Endodermal cell (in vitro differentiated cells): Measurements from ENCODE around the gene GLRX3. TPM values are rescaled to one million over a fixed set of nuclear protein-coding genes. Genes with fewer than 3 reads are reported as not detected.

Experiments used
- DNase-seq: peaks from one replicate; pipeline ENCODE4 v3.0.0-alpha.2; 2017
- H3K27ac ChIP-seq: 2 replicates; pipeline ENCODE4 v1.5.1; 2013; ENCODE audit warnings: mild to moderate bottlenecking, low read depth, low read length, moderate library complexity
- H3K27me3 ChIP-seq: 2 replicates; pipeline ENCODE4 v1.6.1; 2013; ENCODE audit warnings: mild to moderate bottlenecking, low read length, moderate library complexity; ENCODE audit not compliant: insufficient read depth, control insufficient read depth, poor library complexity, severe bottlenecking
- H3K36me3 ChIP-seq: 2 replicates; pipeline ENCODE4 v1.7.0; 2013; ENCODE audit warnings: mild to moderate bottlenecking, low read length, moderate library complexity; ENCODE audit not compliant: control insufficient read depth, insufficient read depth
- H3K4me1 ChIP-seq: one replicate; pipeline ENCODE4 v1.7.0; 2013; ENCODE audit warnings: low read length; ENCODE audit not compliant: control insufficient read depth, insufficient read depth
- H3K4me3 ChIP-seq: 2 replicates; pipeline ENCODE4 v1.5.1; 2013; ENCODE audit warnings: mild to moderate bottlenecking, low read length, moderate library complexity
- H3K9ac ChIP-seq: 2 replicates; pipeline ENCODE4 v1.6.1; 2013; ENCODE audit warnings: mild to moderate bottlenecking, low read length, moderate library complexity; ENCODE audit not compliant: poor library complexity, severe bottlenecking; ENCODE audit errors: extremely low read depth
- H3K9me3 ChIP-seq: 2 replicates; pipeline ENCODE4 v1.6.1; 2013; ENCODE audit warnings: mild to moderate bottlenecking, low read length, moderate library complexity; ENCODE audit not compliant: control insufficient read depth
- H3K27ac Mint-ChIP-seq: 2 replicates; pipeline ENCODE4 v1.8.0; 2020; ENCODE audit warnings: mixed read lengths
- H3K27me3 Mint-ChIP-seq: 2 replicates; pipeline ENCODE4 v1.8.0; 2021; ENCODE audit warnings: mild to moderate bottlenecking, mixed read lengths; ENCODE audit not compliant: insufficient read depth
- H3K36me3 Mint-ChIP-seq: 2 replicates; pipeline ENCODE4 v1.8.0; 2020; ENCODE audit warnings: low read depth, mixed read lengths
- H3K4me1 Mint-ChIP-seq: 2 replicates; pipeline ENCODE4 v1.8.0; 2020; ENCODE audit warnings: mixed read lengths
- H3K4me3 Mint-ChIP-seq: 2 replicates; pipeline ENCODE4 v1.8.0; 2020; ENCODE audit warnings: mild to moderate bottlenecking, moderate library complexity, mixed read lengths
- H3K9me3 Mint-ChIP-seq: 2 replicates; pipeline ENCODE4 v1.8.0; 2020; ENCODE audit warnings: mild to moderate bottlenecking, mixed read lengths
- WGBS, 2 experiments: methylation state at CpG; one replicate each; pipeline versions ENCODE4 v1.1.5 to v1.1.7; 2013; ENCODE audit warnings: missing lambda C conversion rate in 2 of 2, mixed read lengths in 1 of 2; ENCODE audit not compliant: insufficient coverage in 1 of 2, insufficient read length in 1 of 2; 5-methylcytosine and 5-hydroxymethylcytosine counted together
- total RNA-seq, 2 donors: library from RNA; stranded (reverse); fragmentation: NEBNext Ultra II Directional in 1 of 2; extraction: Animal tissue kit (Norgen Biotek cat#: 25700) in 1 of 2; gene quantifications; 2 replicates in 1 of 2; 3 replicates in 1 of 2; pipeline ENCODE4 v1.2.1, GENCODE V29; 2021
- TF ChIP-seq, protein P1 (sequence below): fragments of 200-600 bp; sonication (generic); conservative IDR thresholded peaks from 2 replicates; pipeline ENCODE4 v1.5.0; 2021; ENCODE audit warnings: antibody characterized with exemption, mild to moderate bottlenecking

The GLRX3 gene
- total RNA-seq, 2 donors from 2014 or later = 119 to 123 TPM

DNA sequence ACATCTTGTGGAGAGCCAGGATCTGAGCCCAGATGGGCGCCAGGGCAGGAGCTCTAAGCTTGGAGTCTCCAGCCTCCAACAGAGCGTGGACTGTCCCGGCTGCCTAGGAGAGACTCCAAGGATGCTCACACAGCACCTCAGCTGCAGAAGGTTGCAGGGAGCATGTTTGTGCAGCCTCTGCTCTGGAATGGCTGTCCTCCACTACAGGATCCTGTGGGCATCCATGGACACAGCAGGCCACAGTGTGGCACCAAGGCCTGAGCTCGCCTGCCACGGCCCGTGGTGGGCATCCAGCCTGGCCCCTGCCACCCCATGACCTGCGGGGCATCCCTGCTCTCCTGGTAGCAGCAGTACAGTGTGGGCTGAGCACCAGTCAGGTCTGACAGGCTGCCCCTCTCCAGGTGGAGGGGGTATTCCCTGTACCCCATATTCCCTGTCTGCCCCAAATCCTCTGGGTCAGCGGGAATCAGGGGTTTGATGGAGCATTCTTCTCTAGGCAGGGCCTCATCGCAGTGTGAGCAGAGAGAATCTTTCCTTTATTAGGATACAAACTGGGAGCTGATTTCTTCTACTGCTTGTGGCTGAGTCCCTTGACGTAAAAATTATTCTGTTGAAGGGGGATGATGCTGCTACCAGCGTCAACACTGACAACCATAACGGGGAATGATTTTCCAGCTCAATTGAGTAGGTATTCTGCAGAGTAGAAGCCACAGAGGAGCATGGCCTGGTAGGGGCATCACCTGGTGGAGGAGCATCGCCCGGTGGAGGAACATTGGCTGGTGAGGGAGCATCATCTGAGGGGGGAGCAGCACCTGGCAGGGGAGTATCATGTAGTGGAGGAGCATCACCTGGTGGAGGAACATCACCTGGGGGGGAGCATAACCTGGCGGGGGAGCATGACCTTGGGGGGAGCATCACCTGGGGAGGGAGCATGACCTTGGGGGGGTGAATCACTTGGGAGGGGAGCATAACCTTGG lies 60.6 kb downstream of the GLRX3 start:
- Mint-ChIP-seq H3K27ac (no peak overlapping the region), H3K27me3 (peaks cover 3% of the 10 kb centered on the region), H3K4me1 (peaks cover 2% of the 10 kb centered on the region), H3K9me3 (no peaks in the 10 kb centered on the region), H3K36me3 (no peaks in the 10 kb centered on the region), H3K4me3 (no peak overlapping the region)
- no peak overlapping the region for H3K9ac ChIP-seq
- no peak for DNase-seq
- H3K4me1 ChIP-seq = no peaks in the 10 kb centered on the region
- H3K27me3 ChIP-seq = no peaks in the 10 kb centered on the region
- no peak overlapping the region for H3K27ac ChIP-seq
- WGBS, 2 experiments = 91 to 92% methylated on average over 8 to 15 of the region's 15 CpGs
- H3K9me3 ChIP-seq = no peaks in the 10 kb centered on the region
- H3K4me3 ChIP-seq = no peak overlapping the region
- no peaks in the 10 kb centered on the region for H3K36me3 ChIP-seq
- TF ChIP-seq, protein P1, sequence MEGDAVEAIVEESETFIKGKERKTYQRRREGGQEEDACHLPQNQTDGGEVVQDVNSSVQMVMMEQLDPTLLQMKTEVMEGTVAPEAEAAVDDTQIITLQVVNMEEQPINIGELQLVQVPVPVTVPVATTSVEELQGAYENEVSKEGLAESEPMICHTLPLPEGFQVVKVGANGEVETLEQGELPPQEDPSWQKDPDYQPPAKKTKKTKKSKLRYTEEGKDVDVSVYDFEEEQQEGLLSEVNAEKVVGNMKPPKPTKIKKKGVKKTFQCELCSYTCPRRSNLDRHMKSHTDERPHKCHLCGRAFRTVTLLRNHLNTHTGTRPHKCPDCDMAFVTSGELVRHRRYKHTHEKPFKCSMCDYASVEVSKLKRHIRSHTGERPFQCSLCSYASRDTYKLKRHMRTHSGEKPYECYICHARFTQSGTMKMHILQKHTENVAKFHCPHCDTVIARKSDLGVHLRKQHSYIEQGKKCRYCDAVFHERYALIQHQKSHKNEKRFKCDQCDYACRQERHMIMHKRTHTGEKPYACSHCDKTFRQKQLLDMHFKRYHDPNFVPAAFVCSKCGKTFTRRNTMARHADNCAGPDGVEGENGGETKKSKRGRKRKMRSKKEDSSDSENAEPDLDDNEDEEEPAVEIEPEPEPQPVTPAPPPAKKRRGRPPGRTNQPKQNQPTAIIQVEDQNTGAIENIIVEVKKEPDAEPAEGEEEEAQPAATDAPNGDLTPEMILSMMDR = no peak

DNA sequence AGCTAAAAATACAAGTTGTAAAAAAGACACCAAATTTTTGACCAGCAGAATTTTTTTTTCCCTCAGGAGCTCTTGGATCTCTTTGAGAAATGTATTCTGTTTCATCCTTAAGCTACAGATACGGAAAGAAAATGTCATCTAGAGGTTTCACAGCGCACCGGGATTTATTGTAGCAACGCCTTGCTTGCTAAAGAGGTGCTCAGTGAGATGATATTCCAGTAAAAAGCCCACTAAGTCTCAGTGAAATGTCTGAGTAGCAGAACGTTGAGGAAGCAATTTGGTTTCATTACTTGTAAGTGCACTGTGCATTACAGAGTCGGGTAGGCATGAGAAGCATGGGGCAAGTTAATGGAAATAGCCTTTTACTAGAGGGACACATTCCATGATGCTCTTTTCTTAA lies 62.5 kb downstream of the GLRX3 start:
- TF ChIP-seq, protein P1 = no peak
- no peak overlapping the region for H3K27ac Mint-ChIP-seq
- no peaks in the 10 kb centered on the region for H3K4me1 ChIP-seq
- H3K27ac ChIP-seq = no peak overlapping the region
- no peak for DNase-seq
- H3K36me3 Mint-ChIP-seq = no peaks in the 10 kb centered on the region
- H3K9me3 Mint-ChIP-seq = no peaks in the 10 kb centered on the region
- H3K27me3 Mint-ChIP-seq = peaks cover 3% of the 10 kb centered on the region
- H3K9ac ChIP-seq = no peak overlapping the region
- H3K4me3 Mint-ChIP-seq = no peak overlapping the region
- no peaks in the 10 kb centered on the region for H3K36me3 ChIP-seq
- H3K4me1 Mint-ChIP-seq = peaks cover 2% of the 10 kb centered on the region
- H3K9me3 ChIP-seq = no peaks in the 10 kb centered on the region
- WGBS, 2 experiments = 93 to 97% methylated on average over 6 of the region's 6 CpGs
- H3K4me3 ChIP-seq = no peak overlapping the region
- no peaks in the 10 kb centered on the region for H3K27me3 ChIP-seq

DNA sequence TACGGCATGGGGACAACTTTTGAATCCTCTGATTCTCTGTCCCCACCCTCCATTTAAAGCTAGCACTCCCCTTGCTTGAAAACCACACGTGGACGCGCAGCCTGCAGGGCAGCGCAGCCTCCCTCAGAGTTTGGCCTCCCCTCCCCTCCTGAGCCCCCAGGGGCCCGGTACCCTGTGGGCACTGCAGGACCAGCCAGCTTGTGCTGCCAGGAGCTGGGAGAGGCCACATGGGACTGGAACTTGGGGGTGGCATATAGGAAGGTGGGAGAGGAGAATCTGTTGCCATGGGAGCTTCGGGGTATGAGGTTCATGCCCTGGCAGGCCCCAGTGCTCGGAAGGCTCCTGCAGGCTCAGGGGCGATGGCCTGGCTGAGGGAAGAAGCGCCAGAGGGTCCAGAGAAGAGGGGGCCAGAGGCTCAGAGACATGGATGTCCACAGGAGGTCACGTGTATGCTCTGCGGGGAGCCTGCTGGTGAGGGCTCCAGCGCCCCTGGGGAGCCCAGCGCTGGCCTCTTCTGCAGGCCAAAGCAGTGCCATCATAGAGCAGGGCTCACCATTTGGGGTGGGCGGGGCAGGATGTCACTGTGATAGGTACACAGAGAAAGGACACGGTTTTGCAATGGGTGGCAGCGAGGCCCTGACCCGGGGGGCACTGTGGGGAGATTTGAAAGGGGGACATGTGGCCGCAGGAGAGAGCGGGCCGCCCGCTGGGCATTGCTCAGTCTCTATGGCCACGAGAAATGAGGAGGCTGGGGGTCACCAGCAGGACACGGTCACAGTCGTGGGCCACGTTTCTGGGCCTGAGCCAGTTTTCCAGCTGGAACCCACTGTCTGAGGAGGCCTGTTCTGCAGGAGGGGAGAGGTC lies 64.2 kb downstream of the GLRX3 start:
- Histone ChIP-seq H3K27me3 (no peaks in the 10 kb centered on the region), H3K9ac (no peak overlapping the region), H3K4me1 (no peaks in the 10 kb centered on the region), H3K9me3 (no peaks in the 10 kb centered on the region), H3K27ac (no peak overlapping the region), H3K36me3 (no peaks in the 10 kb centered on the region), H3K4me3 (no peak overlapping the region)
- Mint-ChIP-seq H3K27ac (no peak overlapping the region), H3K4me3 (no peak overlapping the region), H3K4me1 (no peaks in the 10 kb centered on the region), H3K27me3 (peaks cover 3% of the 10 kb centered on the region), H3K36me3 (no peaks in the 10 kb centered on the region), H3K9me3 (no peaks in the 10 kb centered on the region)
- 84 to 86% methylated on average over 12 to 26 of the region's 26 CpGs for WGBS, 2 experiments
- TF ChIP-seq, protein P1 = no peak
- no peak for DNase-seq
